ENCODE results near the gene JCHAIN.

DNA sequence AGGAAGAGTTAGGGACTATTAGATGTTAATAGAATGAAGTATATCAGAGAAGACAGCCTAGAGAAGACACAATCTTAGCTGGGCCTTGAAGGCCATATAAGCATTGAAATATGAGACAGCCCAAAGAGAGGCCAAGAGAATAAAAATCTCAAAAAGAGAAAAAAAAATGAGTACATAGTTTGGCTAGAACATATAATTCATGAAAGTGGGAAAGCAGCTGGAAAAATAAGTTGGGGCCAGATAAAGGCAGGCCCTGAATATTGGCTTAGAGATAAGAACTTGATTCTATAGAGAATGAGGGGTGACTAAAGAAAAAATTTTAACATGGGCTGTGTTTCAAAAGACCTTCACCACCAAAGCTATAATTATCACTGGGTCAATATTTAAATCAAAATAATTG is 14.6 kb upstream of the JCHAIN start:
- no peak for TF ChIP-seq SUZ12 (IDR thresholded peaks at IDR 0.05; ENCODE audit: extremely low read depth, insufficient read depth, insufficient read length)
- no peak for TF ChIP-seq YY1 (IDR thresholded peaks at IDR 0.05; ENCODE audit: insufficient read depth, insufficient read length)
- no peak for TF ChIP-seq ZNF274 (IDR thresholded peaks at IDR 0.05; ENCODE audit: low read depth, low read length)
